H9 (cell line): Measurements from ENCODE around the gene KIF26B. TPM values are rescaled to one million over a fixed set of nuclear protein-coding genes. Genes with fewer than 3 reads are reported as not detected.
"Not testable (repeated sequence)": the region's sequence is repeated elsewhere in the genome, so short reads cannot be mapped to it uniquely, and the experiment has no call there.

Source experiments
- DNase-seq: peaks from one replicate; pipeline ENCODE4 v3.0.0-alpha.2; 2017
- H2AFZ ChIP-seq: one replicate; pipeline ENCODE4 v1.6.1; 2013; ENCODE audit warnings: mild to moderate bottlenecking, low read length, control low read depth, moderate library complexity
- H2AK5ac ChIP-seq: 2 replicates; pipeline ENCODE4 v1.6.1; 2013; ENCODE audit warnings: low read length, control low read depth, mixed read lengths; ENCODE audit not compliant: insufficient read length
- H2BK120ac ChIP-seq: one replicate; pipeline ENCODE4 v1.6.1; 2013; ENCODE audit warnings: low read depth, mild to moderate bottlenecking, low read length, control low read depth, inconsistent platforms; ENCODE audit not compliant: poor library complexity, severe bottlenecking
- H2BK12ac ChIP-seq: 2 replicates; pipeline ENCODE4 v1.6.1; 2013; ENCODE audit warnings: low read length, control low read depth, mixed read lengths, low read depth; ENCODE audit not compliant: insufficient read length
- H2BK15ac ChIP-seq: 2 replicates; pipeline ENCODE4 v1.6.1; 2013; ENCODE audit warnings: low read depth, low read length, control low read depth
- H2BK20ac ChIP-seq: one replicate; pipeline ENCODE4 v1.6.1; 2013; ENCODE audit warnings: low read depth, mild to moderate bottlenecking, low read length, control low read depth, inconsistent platforms; ENCODE audit not compliant: poor library complexity, severe bottlenecking
- H2BK5ac ChIP-seq: 2 replicates; pipeline ENCODE4 v1.6.1; 2013; ENCODE audit warnings: low read length, control low read depth, mixed read lengths; ENCODE audit not compliant: insufficient read length
- H3K14ac ChIP-seq: 2 replicates; pipeline ENCODE4 v1.6.1; 2013; ENCODE audit warnings: low read length, control low read depth; ENCODE audit not compliant: insufficient read depth
- H3K18ac ChIP-seq: 2 replicates; pipeline ENCODE4 v1.6.1; 2013; ENCODE audit warnings: low read depth, mild to moderate bottlenecking, mixed read lengths, low read length, control low read depth; ENCODE audit not compliant: insufficient read length
- H3K23ac ChIP-seq: 2 replicates; pipeline ENCODE4 v1.6.1; 2013; ENCODE audit warnings: low read length, control low read depth, mixed read lengths, low read depth; ENCODE audit not compliant: insufficient read length
- H3K23me2 ChIP-seq: 2 replicates; pipeline ENCODE4 v1.6.1; 2013; ENCODE audit warnings: low read depth, mild to moderate bottlenecking, mixed read lengths, low read length, control low read depth; ENCODE audit not compliant: insufficient read length, poor library complexity, severe bottlenecking
- H3K27ac ChIP-seq: 2 replicates; pipeline ENCODE4 v1.5.1; 2013; ENCODE audit warnings: low read length, control low read depth, mixed read lengths, low read depth; ENCODE audit not compliant: insufficient read length
- H3K27me3 ChIP-seq: 2 replicates; pipeline ENCODE4 v1.6.1; 2013; ENCODE audit warnings: low read length, control low read depth, inconsistent platforms; ENCODE audit not compliant: insufficient read depth
- H3K4ac ChIP-seq: 2 replicates; pipeline ENCODE4 v1.6.1; 2013; ENCODE audit warnings: low read depth, mild to moderate bottlenecking, control low read depth, inconsistent platforms, low read length, moderate library complexity
- H3K4me1 ChIP-seq: 2 replicates; pipeline ENCODE4 v1.6.1; 2013; ENCODE audit warnings: low read length, control low read depth, inconsistent platforms; ENCODE audit not compliant: insufficient read depth
- H3K4me2 ChIP-seq: 2 replicates; pipeline ENCODE4 v1.6.1; 2013; ENCODE audit warnings: low read length, control low read depth, mixed read lengths; ENCODE audit not compliant: insufficient read length, insufficient read depth
- H3K56ac ChIP-seq: 2 replicates; pipeline ENCODE4 v1.6.1; 2013; ENCODE audit warnings: low read depth, mild to moderate bottlenecking, mixed read lengths, low read length, control low read depth; ENCODE audit not compliant: insufficient read length
- H3K79me1 ChIP-seq: 2 replicates; pipeline ENCODE4 v1.6.1; 2013; ENCODE audit warnings: low read depth, mild to moderate bottlenecking, moderate library complexity, low read length, control low read depth, inconsistent platforms; ENCODE audit not compliant: insufficient read depth, poor library complexity, severe bottlenecking
- H3K79me2 ChIP-seq: 2 replicates; pipeline ENCODE4 v1.6.1; 2013; ENCODE audit warnings: low read length, control low read depth, inconsistent platforms; ENCODE audit not compliant: insufficient read depth
- H3K9ac ChIP-seq: 2 replicates; pipeline ENCODE4 v1.6.1; 2013; ENCODE audit warnings: low read length, control low read depth, mixed read lengths; ENCODE audit not compliant: insufficient read length; ENCODE audit errors: extremely low read depth
- H3K9me3 ChIP-seq: one replicate; pipeline ENCODE4 v1.6.1; 2013; ENCODE audit warnings: low read depth, low read length, inconsistent platforms; ENCODE audit not compliant: control insufficient read depth
- H3T11ph ChIP-seq: one replicate; pipeline ENCODE4 v1.6.1; 2013; ENCODE audit warnings: mild to moderate bottlenecking, low read length, control low read depth, inconsistent platforms
- H4K20me1 ChIP-seq: one replicate; pipeline ENCODE4 v1.6.1; 2013; ENCODE audit not compliant: control insufficient read depth, insufficient read length, insufficient read depth
- H4K5ac ChIP-seq: 2 replicates; pipeline ENCODE4 v1.6.1; 2013; ENCODE audit warnings: low read depth, mild to moderate bottlenecking, mixed read lengths, low read length, control low read depth; ENCODE audit not compliant: insufficient read length
- H4K8ac ChIP-seq: replicated peaks from 2 replicates; pipeline ENCODE4 v1.6.1; 2013; ENCODE audit warnings: low read length, control low read depth, mixed read lengths, low read depth; ENCODE audit not compliant: insufficient read length
- H4K91ac ChIP-seq: 2 replicates; pipeline ENCODE4 v1.6.1; 2013; ENCODE audit warnings: low read depth, mild to moderate bottlenecking, moderate library complexity, mixed read lengths, low read length, control low read depth; ENCODE audit not compliant: insufficient read length
- H3K27ac Mint-ChIP-seq, 3 experiments: 2 replicates in 2 of 3; 3 replicates in 1 of 3; pipeline ENCODE4 v1.8.0; 2020 to 2021; ENCODE audit warnings: mixed read lengths in 3 of 3, mild to moderate bottlenecking in 1 of 3, moderate library complexity in 1 of 3
- H3K27me3 Mint-ChIP-seq: 2 replicates; pipeline ENCODE4 v1.8.0; 2021; ENCODE audit warnings: low read depth, mild to moderate bottlenecking, moderate library complexity, mixed read lengths
- H3K36me3 Mint-ChIP-seq, 3 experiments: 2 replicates in 2 of 3; 3 replicates in 1 of 3; pipeline ENCODE4 v1.8.0; 2020 to 2021; ENCODE audit warnings: low read depth in 3 of 3, mixed read lengths in 3 of 3; ENCODE audit not compliant: insufficient read depth in 1 of 3
- H3K4me1 Mint-ChIP-seq, 2 experiments: 2 replicates each; pipeline ENCODE4 v1.8.0; 2020; ENCODE audit warnings: mixed read lengths in 2 of 2
- H3K4me3 Mint-ChIP-seq, 2 experiments: 2 replicates in 1 of 2; 3 replicates in 1 of 2; pipeline ENCODE4 v1.8.0; 2020 to 2021; ENCODE audit warnings: mild to moderate bottlenecking in 2 of 2, mixed read lengths in 2 of 2, moderate library complexity in 1 of 2
- H3K9me3 Mint-ChIP-seq, 2 experiments: 2 replicates in 1 of 2; 3 replicates in 1 of 2; pipeline ENCODE4 v1.8.0; 2020; ENCODE audit warnings: mild to moderate bottlenecking in 2 of 2, mixed read lengths in 2 of 2, moderate library complexity in 1 of 2
- CTCF ChIP-seq: fragments of 200-600 bp; sonication (generic); conservative IDR thresholded peaks from 3 replicates; pipeline ENCODE4 v1.8.0; 2021; ENCODE audit warnings: antibody characterized with exemption, mild to moderate bottlenecking
- WGBS: extraction: QIAGEN DNeasy Blood & Tissue Kit; methylation state at CpG from one replicate; pipeline ENCODE4 v1.1.7; 2013; ENCODE audit warnings: missing lambda C conversion rate, low lambda C conversion rate, mixed read lengths; ENCODE audit not compliant: insufficient read length; ENCODE audit errors: extremely low coverage; 5-methylcytosine and 5-hydroxymethylcytosine counted together
- total RNA-seq: library from RNA; stranded (reverse); gene quantifications from 2 replicates; pipeline ENCODE4 v1.2.1, GENCODE V29; 2021

KIF26B gene
- total RNA-seq, 1 experiment from 2014 or later, result 0.13 TPM

GRCh38 chr1:245322673-245323072, 167.9 kb downstream of the KIF26B start:
- H3K4me1 Mint-ChIP-seq, result peaks cover 3 to 5% of the 10 kb centered on the region in 2 experiments
- H3K56ac ChIP-seq, result no peak overlapping the region
- H3K27ac ChIP-seq, result no peak overlapping the region
- H3K9me3 Mint-ChIP-seq, result no peaks in the 10 kb centered on the region
- no peaks in the 10 kb centered on the region for H3K36me3 Mint-ChIP-seq
- H4K8ac ChIP-seq, result no peak overlapping the region
- H3K23me2 ChIP-seq, result no peaks in the 10 kb centered on the region
- no peak overlapping the region for H3K18ac ChIP-seq
- no peak for TF ChIP-seq CTCF
- no peak overlapping the region for H4K91ac ChIP-seq
- H2BK120ac ChIP-seq, result no peak overlapping the region
- H3K4ac ChIP-seq, result no peak overlapping the region
- H3K79me2 ChIP-seq, result no peaks in the 10 kb centered on the region
- no peaks in the 10 kb centered on the region for H3K79me1 ChIP-seq
- no peaks in the 10 kb centered on the region; the same call in 1 of the 2 replicates for H3K4me1 ChIP-seq
- no peak overlapping the region for H3K4me3 Mint-ChIP-seq
- no peak overlapping the region for H4K5ac ChIP-seq
- H3K4me2 ChIP-seq, result no peak overlapping the region
- H3K27ac Mint-ChIP-seq, result no peak overlapping the region
- H4K20me1 ChIP-seq, result no peaks in the 10 kb centered on the region
- no CpG with 5 or more reads among the region's 4 CpGs for WGBS
- no peak overlapping the region for H2BK5ac ChIP-seq
- no peak for DNase-seq
- no peak overlapping the region for H3K9ac ChIP-seq
- H2BK20ac ChIP-seq, result no peak overlapping the region
- H2BK15ac ChIP-seq, result no peak overlapping the region
- no peak overlapping the region for H2BK12ac ChIP-seq
- H3K27me3 Mint-ChIP-seq, result peaks cover 5% of the 10 kb centered on the region; the same call in 1 of the 2 replicates
- H2AK5ac ChIP-seq, result no peak overlapping the region
- H3T11ph ChIP-seq, result no peak overlapping the region
- H3K23ac ChIP-seq, result no peak overlapping the region
- H3K14ac ChIP-seq, result no peak overlapping the region
- H2AFZ ChIP-seq, result no peak overlapping the region
- no peaks in the 10 kb centered on the region for H3K27me3 ChIP-seq
- no peaks in the 10 kb centered on the region for H3K9me3 ChIP-seq

GRCh38 chr1:245323765-245324164, 169.0 kb downstream of the KIF26B start:
- H3K9me3 Mint-ChIP-seq, H2AK5ac ChIP-seq, H2BK5ac ChIP-seq, H4K5ac ChIP-seq, H3K14ac ChIP-seq, H3K27ac ChIP-seq, H4K20me1 ChIP-seq, H3K4me1 Mint-ChIP-seq, H2AFZ ChIP-seq, H3T11ph ChIP-seq, H3K56ac ChIP-seq, H3K4me2 ChIP-seq, H3K18ac ChIP-seq, H3K27ac Mint-ChIP-seq, H3K9me3 ChIP-seq, H3K79me2 ChIP-seq, H2BK12ac ChIP-seq, H2BK120ac ChIP-seq, H2BK20ac ChIP-seq, H3K23me2 ChIP-seq, H4K91ac ChIP-seq, H3K27me3 Mint-ChIP-seq, H3K9ac ChIP-seq, H3K4me1 ChIP-seq, H3K4me3 Mint-ChIP-seq, H3K27me3 ChIP-seq, H2BK15ac ChIP-seq, H3K36me3 Mint-ChIP-seq, H3K23ac ChIP-seq, H3K79me1 ChIP-seq, DNase-seq, H4K8ac ChIP-seq, H3K4ac ChIP-seq: not testable (repeated sequence)
- no CpG with 5 or more reads among the region's 2 CpGs for WGBS
